ENCODE results near the gene PLD5.
"Not testable (repeated sequence)": the region's sequence is repeated elsewhere in the genome, so short reads cannot be mapped to it uniquely, and the experiment has no call there.

Gene PLD5

DNA sequence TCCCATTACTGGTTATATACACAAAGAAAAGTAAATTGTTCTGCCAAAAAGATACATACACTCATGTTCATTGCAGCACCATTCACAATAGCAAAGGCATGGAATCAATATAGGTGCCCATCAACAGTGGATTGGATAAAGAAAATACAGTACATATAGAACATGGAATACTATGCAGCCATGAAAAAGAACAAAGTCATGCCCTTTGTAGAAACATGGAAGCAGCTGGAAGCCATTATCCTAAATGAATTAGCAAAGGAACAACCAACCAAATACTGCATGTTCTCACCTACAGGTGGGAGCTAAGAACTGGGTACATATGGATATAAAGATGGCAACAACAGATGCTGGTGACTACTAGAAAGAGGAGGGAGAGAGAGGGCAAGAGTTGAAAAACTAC, 132.6 kb downstream of the PLD5 start:
- Histone ChIP-seq H3K4me1 (no peaks in the 10 kb centered on the region), H3K9ac (no peak overlapping the region), H3K9me3 (ENCODE audit: control insufficient read depth, low read length) (no peaks in the 10 kb centered on the region), H3K4me2 (ENCODE audit: low read length) (no peak overlapping the region), H3K36me3 (ENCODE audit: control insufficient read depth, insufficient read depth, low read length) (no peaks in the 10 kb centered on the region), H3K27me3 (ENCODE audit: control insufficient read depth, insufficient read depth, low read length) (no peaks in the 10 kb centered on the region), H3K4me3 (ENCODE audit: low read depth, low read length) (no peak overlapping the region), H2AFZ (no peak overlapping the region), H3K27ac (no peak overlapping the region), H3K79me2 (no peaks in the 10 kb centered on the region)
- TF ChIP-seq, protein P1, sequence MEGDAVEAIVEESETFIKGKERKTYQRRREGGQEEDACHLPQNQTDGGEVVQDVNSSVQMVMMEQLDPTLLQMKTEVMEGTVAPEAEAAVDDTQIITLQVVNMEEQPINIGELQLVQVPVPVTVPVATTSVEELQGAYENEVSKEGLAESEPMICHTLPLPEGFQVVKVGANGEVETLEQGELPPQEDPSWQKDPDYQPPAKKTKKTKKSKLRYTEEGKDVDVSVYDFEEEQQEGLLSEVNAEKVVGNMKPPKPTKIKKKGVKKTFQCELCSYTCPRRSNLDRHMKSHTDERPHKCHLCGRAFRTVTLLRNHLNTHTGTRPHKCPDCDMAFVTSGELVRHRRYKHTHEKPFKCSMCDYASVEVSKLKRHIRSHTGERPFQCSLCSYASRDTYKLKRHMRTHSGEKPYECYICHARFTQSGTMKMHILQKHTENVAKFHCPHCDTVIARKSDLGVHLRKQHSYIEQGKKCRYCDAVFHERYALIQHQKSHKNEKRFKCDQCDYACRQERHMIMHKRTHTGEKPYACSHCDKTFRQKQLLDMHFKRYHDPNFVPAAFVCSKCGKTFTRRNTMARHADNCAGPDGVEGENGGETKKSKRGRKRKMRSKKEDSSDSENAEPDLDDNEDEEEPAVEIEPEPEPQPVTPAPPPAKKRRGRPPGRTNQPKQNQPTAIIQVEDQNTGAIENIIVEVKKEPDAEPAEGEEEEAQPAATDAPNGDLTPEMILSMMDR (IDR thresholded peaks at IDR 0.05): no peak

GRCh38 chr1:242376121-242376520, 148.4 kb downstream of the PLD5 start:
- H3K9ac ChIP-seq; H2AFZ ChIP-seq; H3K79me2 ChIP-seq; H3K4me1 ChIP-seq; H3K4me2 ChIP-seq (ENCODE audit: low read length); H3K27ac ChIP-seq; H3K9me3 ChIP-seq (ENCODE audit: control insufficient read depth, low read length); H3K36me3 ChIP-seq (ENCODE audit: control insufficient read depth, insufficient read depth, low read length); H3K4me3 ChIP-seq (ENCODE audit: low read depth, low read length); H3K27me3 ChIP-seq (ENCODE audit: control insufficient read depth, insufficient read depth, low read length): not testable (repeated sequence)

GRCh38 chr1:242350446-242350845, 174.1 kb downstream of the PLD5 start:
- not testable (repeated sequence) for H3K9me3 ChIP-seq (ENCODE audit: control insufficient read depth, low read length); H3K27ac ChIP-seq; H3K36me3 ChIP-seq (ENCODE audit: control insufficient read depth, insufficient read depth, low read length)

GRCh38 chr1:242349636-242350035, 174.9 kb downstream of the PLD5 start:
- H3K79me2 ChIP-seq: no peaks in the 10 kb centered on the region
- no peak overlapping the region for H3K4me2 ChIP-seq (ENCODE audit: low read length)
- H3K4me1 ChIP-seq: no peaks in the 10 kb centered on the region
- no peak overlapping the region for H3K27ac ChIP-seq
- H3K9me3 ChIP-seq (ENCODE audit: control insufficient read depth, low read length): no peaks in the 10 kb centered on the region
- TF ChIP-seq, protein P1 (IDR thresholded peaks at IDR 0.05): no peak
- no peak overlapping the region for H3K9ac ChIP-seq
- no peak overlapping the region for H2AFZ ChIP-seq
- H3K27me3 ChIP-seq (ENCODE audit: control insufficient read depth, insufficient read depth, low read length): no peaks in the 10 kb centered on the region
- no peaks in the 10 kb centered on the region for H3K36me3 ChIP-seq (ENCODE audit: control insufficient read depth, insufficient read depth, low read length)
- no peak overlapping the region for H3K4me3 ChIP-seq (ENCODE audit: low read depth, low read length)

More at GRCh38 chr1:242350446-242350845, 174.1 kb downstream of the PLD5 start:
- not testable (repeated sequence) for H3K9ac ChIP-seq; H3K79me2 ChIP-seq; H3K4me3 ChIP-seq (ENCODE audit: low read depth, low read length); H3K4me2 ChIP-seq (ENCODE audit: low read length); H2AFZ ChIP-seq; H3K27me3 ChIP-seq (ENCODE audit: control insufficient read depth, insufficient read depth, low read length); H3K4me1 ChIP-seq

- H3K27me3 ChIP-seq (ENCODE audit: control insufficient read depth, insufficient read depth, low read length); H3K79me2 ChIP-seq; H3K36me3 ChIP-seq (ENCODE audit: control insufficient read depth, insufficient read depth, low read length); H3K4me1 ChIP-seq; H3K9ac ChIP-seq; H3K4me3 ChIP-seq (ENCODE audit: low read depth, low read length); H3K9me3 ChIP-seq (ENCODE audit: control insufficient read depth, low read length); H3K27ac ChIP-seq; H3K4me2 ChIP-seq (ENCODE audit: low read length); H2AFZ ChIP-seq: not testable (repeated sequence)
Measured at GRCh38 chr1:242330865-242331264, 193.6 kb downstream of the PLD5 start.

GRCh38 chr1:242327381-242327780, 197.1 kb downstream of the PLD5 start:
- H3K4me1 ChIP-seq: not testable (repeated sequence)

DNA sequence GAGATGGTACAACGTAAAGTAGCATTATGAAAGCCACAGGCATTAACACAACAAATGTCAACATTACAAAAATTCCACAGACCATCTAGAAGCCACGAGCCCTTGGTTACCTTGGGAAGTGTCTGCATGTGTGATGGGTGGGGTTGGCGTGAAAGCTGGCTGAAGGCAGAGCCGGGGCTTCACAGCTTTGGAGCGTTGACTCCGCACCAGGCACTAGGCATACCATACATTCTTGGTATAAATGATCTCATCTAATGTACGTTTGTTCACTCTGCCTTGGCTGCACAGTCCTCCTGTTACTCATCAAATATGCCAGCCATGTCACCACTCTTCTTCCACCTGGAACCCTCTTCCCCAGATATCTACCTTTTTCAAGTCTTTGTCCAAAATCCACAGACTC, 202.5 kb downstream of the PLD5 start:
- not testable (repeated sequence) for H3K9me3 ChIP-seq (ENCODE audit: control insufficient read depth, low read length); H3K4me1 ChIP-seq; H3K36me3 ChIP-seq (ENCODE audit: control insufficient read depth, insufficient read depth, low read length); H3K27me3 ChIP-seq (ENCODE audit: control insufficient read depth, insufficient read depth, low read length); H2AFZ ChIP-seq; H3K9ac ChIP-seq; H3K4me2 ChIP-seq (ENCODE audit: low read length); H3K27ac ChIP-seq; H3K4me3 ChIP-seq (ENCODE audit: low read depth, low read length); H3K79me2 ChIP-seq

More at GRCh38 chr1:242327381-242327780, 197.1 kb downstream of the PLD5 start:
- not testable (repeated sequence) for H3K9me3 ChIP-seq (ENCODE audit: control insufficient read depth, low read length); H3K9ac ChIP-seq; H3K4me3 ChIP-seq (ENCODE audit: low read depth, low read length); H3K27ac ChIP-seq; H3K79me2 ChIP-seq; H3K36me3 ChIP-seq (ENCODE audit: control insufficient read depth, insufficient read depth, low read length); H3K4me2 ChIP-seq (ENCODE audit: low read length); H3K27me3 ChIP-seq (ENCODE audit: control insufficient read depth, insufficient read depth, low read length); H2AFZ ChIP-seq
